ENCODE measurements around the gene GARS1.

The GARS1 gene

GRCh38 chr7:30644286-30644955 lies 49.7 kb downstream of the GARS1 start:
- TF ChIP-seq CTCF (IDR thresholded peaks at IDR 0.05; ENCODE audit: insufficient read depth, low read length, poor library complexity, severe bottlenecking), result no peak
- Histone ChIP-seq H3K27me3 (replicated peaks; ENCODE audit: control insufficient read depth, insufficient read depth, low read length) (no peaks in the 10 kb centered on the region), H3K4me3 (replicated peaks; ENCODE audit: low read depth, low read length) (no peak overlapping the region), H3K36me3 (ENCODE audit: control insufficient read depth, insufficient read depth, low read length) (no peaks in the 10 kb centered on the region; the same call in 1 of the 2 replicates)
- no peak for DNase-seq (ENCODE audit: extremely low read depth, insufficient read length)

- H3K27me3 ChIP-seq (replicated peaks; ENCODE audit: control insufficient read depth, insufficient read depth, low read length), result no peaks in the 10 kb centered on the region
- no peak for TF ChIP-seq CTCF (IDR thresholded peaks at IDR 0.05; ENCODE audit: insufficient read depth, low read length, poor library complexity, severe bottlenecking)
- no peak overlapping the region for H3K4me3 ChIP-seq (replicated peaks; ENCODE audit: low read depth, low read length)
- H3K36me3 ChIP-seq (ENCODE audit: control insufficient read depth, insufficient read depth, low read length), result no peaks in the 10 kb centered on the region; the same call in 1 of the 2 replicates
- no peak for DNase-seq (ENCODE audit: extremely low read depth, insufficient read length)
These were observed 51.0 kb downstream of the GARS1 start for GRCh38 chr7:30645661-30646060.

- no peaks in the 10 kb centered on the region; the same call in 1 of the 2 replicates for H3K36me3 ChIP-seq (ENCODE audit: control insufficient read depth, insufficient read depth, low read length)
- TF ChIP-seq CTCF (IDR thresholded peaks at IDR 0.05; ENCODE audit: insufficient read depth, low read length, poor library complexity, severe bottlenecking), result no peak
- no peak overlapping the region for H3K4me3 ChIP-seq (replicated peaks; ENCODE audit: low read depth, low read length)
- DNase-seq (ENCODE audit: extremely low read depth, insufficient read length), result no peak
- no peaks in the 10 kb centered on the region for H3K27me3 ChIP-seq (replicated peaks; ENCODE audit: control insufficient read depth, insufficient read depth, low read length)
These were observed 51.5 kb downstream of the GARS1 start for GRCh38 chr7:30646154-30646553.

GRCh38 chr7:30647589-30648364 lies 53.1 kb downstream of the GARS1 start:
- DNase-seq (ENCODE audit: extremely low read depth, insufficient read length), result no peak
- TF ChIP-seq CTCF (IDR thresholded peaks at IDR 0.05; ENCODE audit: insufficient read depth, low read length, poor library complexity, severe bottlenecking), result no peak

GRCh38 chr7:30648744-30649540 lies 54.3 kb downstream of the GARS1 start:
- DNase-seq (ENCODE audit: extremely low read depth, insufficient read length), result no peak
- no peak overlapping the region for H3K4me3 ChIP-seq (replicated peaks; ENCODE audit: low read depth, low read length)
- no peaks in the 10 kb centered on the region for H3K27me3 ChIP-seq (replicated peaks; ENCODE audit: control insufficient read depth, insufficient read depth, low read length)
- TF ChIP-seq CTCF (IDR thresholded peaks at IDR 0.05; ENCODE audit: insufficient read depth, low read length, poor library complexity, severe bottlenecking), result no peak
- H3K36me3 ChIP-seq (ENCODE audit: control insufficient read depth, insufficient read depth, low read length), result no peaks in the 10 kb centered on the region; the same call in 1 of the 2 replicates

More at GRCh38 chr7:30647589-30648364, 53.1 kb downstream of the GARS1 start:
- Histone ChIP-seq H3K36me3 (ENCODE audit: control insufficient read depth, insufficient read depth, low read length) (no peaks in the 10 kb centered on the region; the same call in 1 of the 2 replicates), H3K4me3 (replicated peaks; ENCODE audit: low read depth, low read length) (no peak overlapping the region), H3K27me3 (replicated peaks; ENCODE audit: control insufficient read depth, insufficient read depth, low read length) (no peaks in the 10 kb centered on the region)

Data from GM06990 (cell line).